ENCODE results near the gene KRTAP10-7. TPM values are rescaled to one million over a fixed set of nuclear protein-coding genes. Genes with fewer than 3 reads are reported as not detected.
"Not testable (repeated sequence)": the region's sequence is repeated elsewhere in the genome, so short reads cannot be mapped to it uniquely, and the experiment has no call there.

KRTAP10-7 gene
- polyA plus RNA-seq, 4 donors = not detected

DNA sequence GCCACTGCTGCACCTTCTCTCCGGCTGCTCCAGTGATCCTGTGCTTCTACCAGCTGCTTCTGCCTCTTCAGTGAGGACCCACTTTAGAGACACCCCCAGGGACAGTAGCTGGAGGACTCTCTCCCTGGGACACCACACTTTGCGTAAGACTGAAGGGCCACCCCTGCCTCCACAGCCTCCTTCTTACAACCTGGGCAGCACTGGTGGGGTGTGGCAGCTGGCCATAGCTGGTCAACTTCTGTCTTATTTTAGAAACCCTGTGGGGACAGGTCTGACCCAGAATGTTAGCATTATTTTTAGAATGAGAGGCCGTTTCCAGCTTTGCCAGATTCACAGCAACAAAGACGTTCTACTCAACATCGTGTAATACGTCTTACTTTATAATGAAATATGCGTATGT, 25.4 kb downstream of the KRTAP10-7 start:
- Histone ChIP-seq H3K4me1 (ENCODE audit: control insufficient read depth in 3 of 3, insufficient read depth in 2 of 3, low read depth in 1 of 3, low read length in 2 of 3) (no peaks in the 10 kb centered on the region), H3K4me3 (ENCODE audit: low read depth in 1 of 3, low read length in 3 of 3) (no peak overlapping the region), H3K9me3 (ENCODE audit: control insufficient read depth in 2 of 2, insufficient read depth in 1 of 2, low read depth in 1 of 2, low read length in 1 of 2) (peaks cover 0 to 12% of the 10 kb centered on the region in 2 donors), H3K27me3 (ENCODE audit: control insufficient read depth in 3 of 3, insufficient read depth in 3 of 3, low read length in 3 of 3) (no peaks in the 10 kb centered on the region), H3K36me3 (ENCODE audit: control insufficient read depth in 3 of 3, insufficient read depth in 2 of 3, low read depth in 1 of 3, low read length in 3 of 3) (no peaks in the 10 kb centered on the region), H3K27ac (ENCODE audit: low read depth in 1 of 3, low read length in 2 of 3) (no peak overlapping the region)
- FAIRE-seq (no peak), DNase-seq (no peak)
- WGBS, 3 donors = 80 to 91% (median 84%) methylated on average over 7 of the region's 7 CpGs

DNA sequence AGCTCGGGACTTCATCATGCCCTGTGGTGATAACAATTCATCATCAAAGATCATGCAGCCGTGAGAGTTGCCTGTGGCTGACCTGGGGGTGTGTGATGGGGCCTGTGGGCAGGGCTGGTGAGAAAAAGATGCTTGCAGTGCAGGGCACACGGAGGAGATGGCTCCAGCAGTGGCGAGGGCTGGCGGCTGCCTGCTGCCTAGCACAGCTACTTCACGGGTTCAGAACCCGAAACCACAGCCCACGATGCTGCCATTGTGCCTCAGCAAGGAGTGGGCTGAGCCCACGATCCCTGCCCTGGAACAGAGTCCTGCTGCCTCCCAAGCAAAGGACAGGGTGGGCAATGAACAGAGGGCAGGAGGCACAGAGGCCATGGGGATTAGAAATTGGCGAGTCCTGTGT, 25.9 kb downstream of the KRTAP10-7 start:
- no peak for DNase-seq
- no peaks in the 10 kb centered on the region for H3K27me3 ChIP-seq (ENCODE audit: control insufficient read depth in 3 of 3, insufficient read depth in 3 of 3, low read length in 3 of 3)
- H3K9me3 ChIP-seq (ENCODE audit: control insufficient read depth in 2 of 2, insufficient read depth in 1 of 2, low read depth in 1 of 2, low read length in 1 of 2) = peaks cover 0 to 12% of the 10 kb centered on the region in 2 donors
- H3K4me1 ChIP-seq (ENCODE audit: control insufficient read depth in 3 of 3, insufficient read depth in 2 of 3, low read depth in 1 of 3, low read length in 2 of 3) = no peaks in the 10 kb centered on the region
- no peak overlapping the region for H3K4me3 ChIP-seq (ENCODE audit: low read depth in 1 of 3, low read length in 3 of 3)
- WGBS, 3 donors = 58 to 66% (median 62%) methylated on average over 10 of the region's 10 CpGs
- no peak for FAIRE-seq
- no peaks in the 10 kb centered on the region for H3K36me3 ChIP-seq (ENCODE audit: control insufficient read depth in 3 of 3, insufficient read depth in 2 of 3, low read depth in 1 of 3, low read length in 3 of 3)
- no peak overlapping the region for H3K27ac ChIP-seq (ENCODE audit: low read depth in 1 of 3, low read length in 2 of 3)

DNA sequence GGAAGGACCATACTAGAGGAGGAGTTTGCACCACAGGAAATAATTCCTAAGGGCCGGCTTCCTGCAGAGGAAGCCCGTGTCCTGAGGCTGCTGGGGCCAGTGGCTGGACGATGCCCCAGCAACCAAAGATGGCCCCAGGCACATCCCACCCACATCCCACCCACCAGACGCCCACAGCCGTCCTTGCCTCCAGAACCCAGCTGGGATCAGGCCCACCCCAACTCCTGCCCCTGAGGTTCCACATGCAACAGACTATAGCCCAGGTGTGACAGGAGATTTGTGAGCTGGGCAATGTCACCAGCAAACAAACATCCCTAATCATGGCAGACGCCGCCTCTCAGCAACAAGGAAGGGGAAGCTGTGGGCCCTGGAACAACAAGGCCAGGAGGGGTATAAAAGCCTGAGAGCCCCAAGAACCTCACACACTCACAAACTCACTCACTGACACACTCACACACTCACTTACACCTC, 26.3 kb downstream of the KRTAP10-7 start, which contains the start of gene KRTAP10-9:
Gene KRTAP10-9 (plus strand): TSS at position 421 of the 471 bp plus-strand sequence. CDS start 79 bp downstream, outside the sequence.
- FAIRE-seq = no peak

DNA sequence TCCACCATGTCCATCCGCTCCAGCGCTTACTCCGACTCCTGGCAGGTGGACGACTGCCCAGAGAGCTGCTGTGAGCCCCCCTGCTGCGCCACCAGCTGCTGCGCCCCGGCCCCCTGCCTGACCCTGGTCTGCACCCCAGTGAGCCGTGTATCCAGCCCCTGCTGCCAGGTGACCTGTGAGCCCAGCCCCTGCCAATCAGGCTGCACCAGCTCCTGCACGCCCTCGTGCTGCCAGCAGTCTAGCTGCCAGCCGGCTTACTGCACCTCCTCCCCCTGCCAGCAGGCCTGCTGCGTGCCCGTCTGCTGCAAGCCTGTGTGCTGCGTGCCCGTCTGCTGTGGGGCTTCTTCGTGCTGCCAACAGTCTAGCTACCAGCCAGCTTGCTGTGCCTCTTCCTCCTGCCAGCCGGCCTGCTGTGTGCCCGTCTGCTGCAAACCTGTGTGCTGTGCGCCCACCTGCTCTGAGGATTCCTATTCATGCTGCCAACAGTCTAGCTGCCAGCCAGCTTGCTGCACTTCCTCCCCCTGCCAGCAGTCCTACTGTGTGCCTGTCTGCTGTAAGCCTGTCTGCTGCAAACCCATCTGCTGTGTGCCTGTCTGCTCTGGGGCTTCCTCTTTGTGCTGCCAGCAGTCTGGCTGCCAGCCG, 26.9 kb downstream of the KRTAP10-7 start:
- not testable (repeated sequence) for H3K4me1 ChIP-seq (ENCODE audit: control insufficient read depth in 3 of 3, insufficient read depth in 2 of 3, low read depth in 1 of 3, low read length in 2 of 3); H3K27me3 ChIP-seq (ENCODE audit: control insufficient read depth in 3 of 3, insufficient read depth in 3 of 3, low read length in 3 of 3); H3K27ac ChIP-seq (ENCODE audit: low read depth in 1 of 3, low read length in 2 of 3); H3K36me3 ChIP-seq (ENCODE audit: control insufficient read depth in 3 of 3, insufficient read depth in 2 of 3, low read depth in 1 of 3, low read length in 3 of 3); DNase-seq; FAIRE-seq; H3K4me3 ChIP-seq (ENCODE audit: low read depth in 1 of 3, low read length in 3 of 3)
- 77 to 82% (median 78%) methylated on average over 13 to 19 of the region's 20 CpGs for WGBS, 3 donors
- H3K9me3 ChIP-seq (ENCODE audit: control insufficient read depth in 2 of 2, insufficient read depth in 1 of 2, low read depth in 1 of 2, low read length in 1 of 2) = peaks cover 0 to 17% of the 10 kb centered on the region in 2 donors

More for the DNA sequence above, 26.3 kb downstream of the KRTAP10-7 start, which contains the start of gene KRTAP10-9:
- Histone ChIP-seq H3K27ac (ENCODE audit: low read depth in 1 of 3, low read length in 2 of 3) (no peak within 1 kb of the TSS), H3K4me1 (ENCODE audit: control insufficient read depth in 3 of 3, insufficient read depth in 2 of 3, low read depth in 1 of 3, low read length in 2 of 3) (no peaks in the 10 kb centered on the region), H3K27me3 (ENCODE audit: control insufficient read depth in 3 of 3, insufficient read depth in 3 of 3, low read length in 3 of 3) (no peaks in the 10 kb centered on the region), H3K4me3 (ENCODE audit: low read depth in 1 of 3, low read length in 3 of 3) (no peak within 1 kb of the TSS), H3K36me3 (ENCODE audit: control insufficient read depth in 3 of 3, insufficient read depth in 2 of 3, low read depth in 1 of 3, low read length in 3 of 3) (no peaks in the 10 kb centered on the region), H3K9me3 (ENCODE audit: control insufficient read depth in 2 of 2, insufficient read depth in 1 of 2, low read depth in 1 of 2, low read length in 1 of 2) (peaks cover 0 to 16% of the 10 kb centered on the region in 2 donors)
- 48 to 59% (median 56%) methylated on average over 7 of the region's 7 CpGs for WGBS, 3 donors
- DNase-seq = no peak

DNA sequence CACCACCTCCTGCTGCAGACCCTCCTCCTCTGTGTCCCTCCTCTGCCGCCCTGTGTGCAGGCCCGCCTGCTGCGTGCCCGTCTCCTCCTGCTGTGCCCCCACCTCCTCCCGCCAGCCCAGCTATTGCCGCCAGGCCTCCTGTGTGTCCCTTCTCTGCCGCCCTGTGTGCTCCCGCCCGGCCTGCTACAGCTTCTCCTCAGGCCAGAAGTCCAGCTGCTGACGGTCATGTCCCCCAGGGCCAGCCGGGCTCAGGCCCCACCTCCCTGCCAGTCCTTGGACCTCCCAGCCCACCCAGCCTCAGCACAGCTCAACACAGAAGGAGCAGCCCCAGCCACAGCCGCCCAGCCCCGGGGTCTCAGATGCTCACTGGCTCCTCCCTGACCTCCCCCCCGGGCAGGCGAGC, 27.4 kb downstream of the KRTAP10-7 start:
- 42 to 53% (median 45%) methylated on average over 10 to 15 of the region's 15 CpGs for WGBS, 3 donors
- H3K9me3 ChIP-seq (ENCODE audit: control insufficient read depth in 2 of 2, insufficient read depth in 1 of 2, low read depth in 1 of 2, low read length in 1 of 2) = peaks cover 0 to 15% of the 10 kb centered on the region in 2 donors
- not testable (repeated sequence) for H3K36me3 ChIP-seq (ENCODE audit: control insufficient read depth in 3 of 3, insufficient read depth in 2 of 3, low read depth in 1 of 3, low read length in 3 of 3); FAIRE-seq; H3K4me1 ChIP-seq (ENCODE audit: control insufficient read depth in 3 of 3, insufficient read depth in 2 of 3, low read depth in 1 of 3, low read length in 2 of 3); DNase-seq; H3K27ac ChIP-seq (ENCODE audit: low read depth in 1 of 3, low read length in 2 of 3); H3K4me3 ChIP-seq (ENCODE audit: low read depth in 1 of 3, low read length in 3 of 3); H3K27me3 ChIP-seq (ENCODE audit: control insufficient read depth in 3 of 3, insufficient read depth in 3 of 3, low read length in 3 of 3)

DNA sequence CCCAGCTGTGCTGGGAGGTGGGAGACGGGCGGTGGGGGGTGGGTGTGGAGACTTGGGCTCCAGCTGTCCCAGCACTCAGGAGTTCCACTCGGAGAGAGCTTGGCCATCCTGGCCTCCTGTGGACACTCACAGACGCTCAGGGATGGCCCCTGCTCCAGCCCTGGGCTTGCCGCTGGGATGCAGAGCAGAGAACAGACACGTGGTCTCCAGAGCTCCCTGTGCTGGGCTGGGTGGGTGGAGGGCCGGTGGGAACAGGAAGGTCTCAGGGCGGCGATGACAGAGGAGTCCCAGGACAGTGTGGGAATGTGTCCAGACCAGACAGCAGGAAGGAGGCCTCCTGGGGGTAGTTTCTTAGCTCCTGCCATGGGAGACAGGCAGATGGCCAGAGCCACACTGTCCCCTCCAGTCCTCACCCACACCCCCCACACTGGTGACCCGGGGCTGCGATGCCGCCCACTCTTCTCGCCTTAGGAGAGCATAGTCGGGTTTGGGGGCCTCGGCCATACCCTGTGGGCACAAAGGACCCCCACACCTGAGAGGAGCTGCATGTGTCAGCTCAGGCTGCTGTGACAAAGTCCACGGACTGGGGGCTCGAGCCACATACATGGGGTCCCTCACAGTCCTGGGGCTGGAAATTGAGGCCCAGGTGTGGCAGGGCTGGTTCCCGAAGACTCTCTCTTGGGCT, 28.5 kb downstream of the KRTAP10-7 start:
- 72 to 89% (median 80%) methylated on average over 18 of the region's 18 CpGs for WGBS, 3 donors
- no peak for FAIRE-seq
- Histone ChIP-seq H3K36me3 (ENCODE audit: control insufficient read depth in 3 of 3, insufficient read depth in 2 of 3, low read depth in 1 of 3, low read length in 3 of 3) (no peaks in the 10 kb centered on the region), H3K4me3 (ENCODE audit: low read depth in 1 of 3, low read length in 3 of 3) (no peak overlapping the region), H3K9me3 (ENCODE audit: control insufficient read depth in 2 of 2, insufficient read depth in 1 of 2, low read depth in 1 of 2, low read length in 1 of 2) (peaks cover 0 to 12% of the 10 kb centered on the region in 2 donors), H3K27me3 (ENCODE audit: control insufficient read depth in 3 of 3, insufficient read depth in 3 of 3, low read length in 3 of 3) (no peaks in the 10 kb centered on the region), H3K27ac (ENCODE audit: low read depth in 1 of 3, low read length in 2 of 3) (no peak overlapping the region), H3K4me1 (ENCODE audit: control insufficient read depth in 3 of 3, insufficient read depth in 2 of 3, low read depth in 1 of 3, low read length in 2 of 3) (no peaks in the 10 kb centered on the region)
- DNase-seq = no peak

DNA sequence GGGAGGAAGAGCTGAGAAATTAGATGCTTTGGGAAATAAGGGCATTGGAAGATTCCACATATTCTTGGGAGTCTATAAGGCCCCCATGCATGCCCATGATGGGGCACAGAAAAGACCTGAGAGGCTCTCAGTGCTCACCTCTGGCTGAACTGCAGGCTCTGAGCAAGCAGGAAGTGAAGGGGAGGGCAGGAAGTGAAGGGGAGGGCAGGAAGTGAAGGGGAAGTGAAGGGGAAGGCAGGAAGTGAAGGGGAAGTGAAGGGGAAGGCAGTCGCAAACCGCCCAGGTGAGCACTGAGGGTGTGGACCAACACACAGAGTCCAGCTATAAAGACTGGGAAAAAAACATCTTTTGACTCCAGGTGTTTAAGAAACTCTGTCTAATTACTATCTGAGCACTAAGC, 30.0 kb downstream of the KRTAP10-7 start:
- DNase-seq (peak in 1 of 2 donors; percentile 5), FAIRE-seq (no peak)
- WGBS, 3 donors = 56 to 90% (median 62%) methylated on average over 2 of the region's 2 CpGs

DNA sequence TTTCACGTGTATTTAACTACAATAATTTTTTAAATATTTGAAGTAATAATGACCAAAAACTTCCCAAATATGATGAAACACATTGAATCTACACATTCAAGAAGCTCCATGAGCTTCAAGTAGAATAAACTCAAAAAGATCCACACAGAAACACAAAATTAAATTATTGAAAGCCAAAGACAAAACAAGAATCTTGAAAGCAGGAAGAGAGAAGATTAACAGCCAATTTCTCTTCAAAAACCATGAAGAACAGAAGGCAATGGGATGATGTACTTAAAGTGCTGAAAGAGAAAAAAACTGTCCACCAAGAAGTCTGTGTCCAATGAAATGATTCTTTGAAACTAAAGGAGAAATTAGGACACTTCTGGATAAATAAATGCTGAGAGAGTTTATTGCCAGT, 31.7 kb downstream of the KRTAP10-7 start:
- DNase-seq = no peak
- no peaks in the 10 kb centered on the region for H3K36me3 ChIP-seq (ENCODE audit: control insufficient read depth in 3 of 3, insufficient read depth in 2 of 3, low read depth in 1 of 3, low read length in 3 of 3)
- peaks cover 0 to 12% of the 10 kb centered on the region in 2 donors for H3K9me3 ChIP-seq (ENCODE audit: control insufficient read depth in 2 of 2, insufficient read depth in 1 of 2, low read depth in 1 of 2, low read length in 1 of 2)
- 76 to 91% (median 82%) methylated on average over 1 of the region's 1 CpG for WGBS, 3 donors
- H3K27me3 ChIP-seq (ENCODE audit: control insufficient read depth in 3 of 3, insufficient read depth in 3 of 3, low read length in 3 of 3) = no peaks in the 10 kb centered on the region
- H3K4me3 ChIP-seq (ENCODE audit: low read depth in 1 of 3, low read length in 3 of 3) = no peak overlapping the region
- H3K27ac ChIP-seq (ENCODE audit: low read depth in 1 of 3, low read length in 2 of 3) = no peak overlapping the region
- H3K4me1 ChIP-seq (ENCODE audit: control insufficient read depth in 3 of 3, insufficient read depth in 2 of 3, low read depth in 1 of 3, low read length in 2 of 3) = no peaks in the 10 kb centered on the region
- no peak for FAIRE-seq

More for the DNA sequence above, 30.0 kb downstream of the KRTAP10-7 start:
- no peak overlapping the region for H3K4me3 ChIP-seq (ENCODE audit: low read depth in 1 of 3, low read length in 3 of 3)
- no peaks in the 10 kb centered on the region for H3K36me3 ChIP-seq (ENCODE audit: control insufficient read depth in 3 of 3, insufficient read depth in 2 of 3, low read depth in 1 of 3, low read length in 3 of 3)
- no peaks in the 10 kb centered on the region for H3K4me1 ChIP-seq (ENCODE audit: control insufficient read depth in 3 of 3, insufficient read depth in 2 of 3, low read depth in 1 of 3, low read length in 2 of 3)
- H3K27ac ChIP-seq (ENCODE audit: low read depth in 1 of 3, low read length in 2 of 3) = no peak overlapping the region
- H3K27me3 ChIP-seq (ENCODE audit: control insufficient read depth in 3 of 3, insufficient read depth in 3 of 3, low read length in 3 of 3) = no peaks in the 10 kb centered on the region
- peaks cover 0 to 12% of the 10 kb centered on the region in 2 donors for H3K9me3 ChIP-seq (ENCODE audit: control insufficient read depth in 2 of 2, insufficient read depth in 1 of 2, low read depth in 1 of 2, low read length in 1 of 2)
